GM12874 (cell line): ENCODE data around the gene KDM4B.

ENCODE experiments used
- CTCF ChIP-seq: IDR thresholded peaks from 2 replicates; pipeline ENCODE4 v1.5.1; 2011; ENCODE audit warnings: low read depth, mild to moderate bottlenecking, control low read depth, low read length, moderate library complexity; ENCODE audit not compliant: insufficient read depth

KDM4B gene

GRCh38 chr19:5122671-5123409, 153.9 kb downstream of the KDM4B start:
- TF ChIP-seq CTCF = peak; percentile 9; the same call in 1 of the 2 replicates

- TF ChIP-seq CTCF = no peak
These were observed 154.7 kb downstream of the KDM4B start for GRCh38 chr19:5123646-5124045.

GRCh38 chr19:5124111-5124855, 155.4 kb downstream of the KDM4B start:
- TF ChIP-seq CTCF = no peak

- TF ChIP-seq CTCF = no peak
These were observed 156.5 kb downstream of the KDM4B start for GRCh38 chr19:5125376-5125775.

- no peak for TF ChIP-seq CTCF
These were observed 157.0 kb downstream of the KDM4B start for GRCh38 chr19:5125797-5126497.

- TF ChIP-seq CTCF = no peak
These were observed 157.7 kb downstream of the KDM4B start for GRCh38 chr19:5126498-5127223.
